ENCODE data around the gene EML6. TPM values are rescaled to one million over a fixed set of nuclear protein-coding genes. Genes with fewer than 3 reads are reported as not detected.

The EML6 gene
- polyA plus RNA-seq, 1 of the 3 experiments (the other 2 are of a cell fraction), result 1.1 TPM

DNA sequence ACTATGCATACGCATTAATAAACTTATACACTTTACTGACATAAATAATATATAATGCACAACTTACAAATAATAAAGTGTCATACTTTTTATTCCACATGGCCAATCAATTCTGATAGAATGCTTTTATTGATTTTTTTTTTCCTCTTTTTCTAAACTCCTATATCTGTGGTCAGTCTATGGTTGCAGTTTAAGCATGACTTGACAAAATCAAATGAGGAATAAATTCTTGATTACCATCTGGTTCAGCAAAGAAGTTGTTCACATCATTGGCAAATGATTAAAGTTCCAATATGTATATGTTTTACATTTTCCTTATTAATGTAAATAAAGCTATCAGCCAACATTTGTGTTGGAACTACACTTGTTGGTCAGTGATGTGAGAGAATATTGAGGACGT, 83.5 kb downstream of the EML6 start:
- H3K79me2 ChIP-seq (ENCODE audit: insufficient read depth), result no peaks in the 10 kb centered on the region
- no peak for DNase-seq

DNA sequence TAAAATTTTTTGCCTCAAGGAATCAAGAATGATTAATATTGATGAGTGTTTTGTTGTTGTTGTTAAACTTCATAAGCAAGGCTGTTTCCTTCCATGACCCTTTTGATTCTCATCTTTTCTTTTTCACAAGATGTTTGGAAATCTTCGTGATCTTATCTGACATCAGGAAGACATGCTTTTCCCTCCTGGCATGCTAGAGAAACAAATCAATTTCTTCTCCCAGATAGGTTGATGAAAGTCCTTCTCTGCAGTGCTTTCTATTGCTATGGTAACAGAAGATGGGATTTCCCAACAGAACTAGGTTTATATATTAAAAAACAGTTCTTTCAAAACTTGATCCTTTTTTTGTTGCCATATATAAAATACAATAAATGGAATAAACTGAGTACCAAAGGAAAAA, 85.2 kb downstream of the EML6 start:
- no peak overlapping the region for H3K4me2 ChIP-seq
- POLR2A ChIA-PET, result no interaction called here
- CTCF ChIA-PET, result no interaction called here
- no peak overlapping the region for H3K4me3 ChIP-seq (ENCODE audit: low read depth in 2 of 2, low read length in 1 of 2)
- 52% methylated on average over 1 of the region's 1 CpG for WGBS (ENCODE audit: low lambda C conversion rate)
- no peaks in the 10 kb centered on the region for H3F3A ChIP-seq (replicated peaks; ENCODE audit: insufficient read depth)
- H3K9ac ChIP-seq, result no peak overlapping the region
- H2AFZ ChIP-seq (ENCODE audit: low read depth), result no peak overlapping the region
- TF ChIP-seq TCF12 (IDR thresholded peaks at IDR 0.05) (no peak), GABPA (IDR thresholded peaks at IDR 0.05; ENCODE audit: low read depth) (no peak), EZH2phosphoT487 (IDR thresholded peaks at IDR 0.05; ENCODE audit: borderline replicate concordance, low read depth) (no peak), YY1 (IDR thresholded peaks at IDR 0.05; ENCODE audit: low read depth) (no peak), GATA2 (CRISPR knock-in tag; IDR thresholded peaks at IDR 0.05) (no peak), RFX5 (IDR thresholded peaks at IDR 0.05; ENCODE audit: low read length) (no peak)
- TF ChIP-seq, protein P1, sequence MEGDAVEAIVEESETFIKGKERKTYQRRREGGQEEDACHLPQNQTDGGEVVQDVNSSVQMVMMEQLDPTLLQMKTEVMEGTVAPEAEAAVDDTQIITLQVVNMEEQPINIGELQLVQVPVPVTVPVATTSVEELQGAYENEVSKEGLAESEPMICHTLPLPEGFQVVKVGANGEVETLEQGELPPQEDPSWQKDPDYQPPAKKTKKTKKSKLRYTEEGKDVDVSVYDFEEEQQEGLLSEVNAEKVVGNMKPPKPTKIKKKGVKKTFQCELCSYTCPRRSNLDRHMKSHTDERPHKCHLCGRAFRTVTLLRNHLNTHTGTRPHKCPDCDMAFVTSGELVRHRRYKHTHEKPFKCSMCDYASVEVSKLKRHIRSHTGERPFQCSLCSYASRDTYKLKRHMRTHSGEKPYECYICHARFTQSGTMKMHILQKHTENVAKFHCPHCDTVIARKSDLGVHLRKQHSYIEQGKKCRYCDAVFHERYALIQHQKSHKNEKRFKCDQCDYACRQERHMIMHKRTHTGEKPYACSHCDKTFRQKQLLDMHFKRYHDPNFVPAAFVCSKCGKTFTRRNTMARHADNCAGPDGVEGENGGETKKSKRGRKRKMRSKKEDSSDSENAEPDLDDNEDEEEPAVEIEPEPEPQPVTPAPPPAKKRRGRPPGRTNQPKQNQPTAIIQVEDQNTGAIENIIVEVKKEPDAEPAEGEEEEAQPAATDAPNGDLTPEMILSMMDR (IDR thresholded peaks at IDR 0.05), result no peak
- TF ChIP-seq, protein P2, sequence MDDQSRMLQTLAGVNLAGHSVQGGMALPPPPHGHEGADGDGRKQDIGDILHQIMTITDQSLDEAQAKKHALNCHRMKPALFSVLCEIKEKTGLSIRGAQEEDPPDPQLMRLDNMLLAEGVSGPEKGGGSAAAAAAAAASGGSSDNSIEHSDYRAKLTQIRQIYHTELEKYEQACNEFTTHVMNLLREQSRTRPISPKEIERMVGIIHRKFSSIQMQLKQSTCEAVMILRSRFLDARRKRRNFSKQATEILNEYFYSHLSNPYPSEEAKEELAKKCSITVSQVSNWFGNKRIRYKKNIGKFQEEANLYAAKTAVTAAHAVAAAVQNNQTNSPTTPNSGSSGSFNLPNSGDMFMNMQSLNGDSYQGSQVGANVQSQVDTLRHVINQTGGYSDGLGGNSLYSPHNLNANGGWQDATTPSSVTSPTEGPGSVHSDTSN (IDR thresholded peaks at IDR 0.05), result no peak
- H3K79me2 ChIP-seq (ENCODE audit: insufficient read depth), result no peaks in the 10 kb centered on the region
- H4K20me1 ChIP-seq (ENCODE audit: insufficient read depth), result no peaks in the 10 kb centered on the region
- no peaks in the 10 kb centered on the region for H3K36me3 ChIP-seq (replicated peaks in 1 of 2; ENCODE audit: control insufficient read depth in 1 of 2, insufficient read depth in 2 of 2, low read length in 1 of 2)
- H3K9me2 ChIP-seq, result no peaks in the 10 kb centered on the region
- no peaks in the 10 kb centered on the region for H3K27me3 ChIP-seq (ENCODE audit: insufficient read depth)
- H3K4me1 ChIP-seq (ENCODE audit: control insufficient read depth in 1 of 2, insufficient read depth in 2 of 2, low read depth in 1 of 2, low read length in 1 of 2), result peaks cover 4 to 14% of the 10 kb centered on the region in 2 experiments; a peak in 2 of 4 replicates
- H3K9me3 ChIP-seq, result no peaks in the 10 kb centered on the region
- DNase-seq, result no peak
- H3K27ac ChIP-seq (ENCODE audit: low read depth in 2 of 2, low read length in 1 of 2), result no peak overlapping the region

More for the DNA sequence above, 83.5 kb downstream of the EML6 start:
- no peaks in the 10 kb centered on the region for H3F3A ChIP-seq (replicated peaks; ENCODE audit: insufficient read depth)
- TF ChIP-seq NRF1 (IDR thresholded peaks at IDR 0.05; ENCODE audit: low read depth, low read length) (no peak), RAD21 (IDR thresholded peaks at IDR 0.05; ENCODE audit: low read length) (no peak), FOXJ3 (CRISPR knock-in tag; IDR thresholded peaks at IDR 0.05) (no peak), FOSL2 (IDR thresholded peaks at IDR 0.05; ENCODE audit: borderline replicate concordance, low read depth) (no peak), TAF1 (IDR thresholded peaks at IDR 0.05; ENCODE audit: borderline replicate concordance, low read depth, low read length) (no peak), TCF12 (IDR thresholded peaks at IDR 0.05) (no peak), YY1 (IDR thresholded peaks at IDR 0.05; ENCODE audit: low read depth) (no peak), EP300 (IDR thresholded peaks at IDR 0.05; ENCODE audit: borderline replicate concordance in 1 of 2, low read depth in 1 of 2, low read length in 1 of 2) (no peak), JUND (IDR thresholded peaks at IDR 0.05) (no peak), FOXM1 (IDR thresholded peaks at IDR 0.05; ENCODE audit: low read depth) (no peak), NFIC (IDR thresholded peaks at IDR 0.05; ENCODE audit: borderline replicate concordance) (no peak), CHD2 (IDR thresholded peaks at IDR 0.05; ENCODE audit: low read length, partially characterized antibody) (no peak), MEF2A (IDR thresholded peaks at IDR 0.05; ENCODE audit: borderline replicate concordance, low read depth) (no peak)
- TF ChIP-seq, protein P3, sequence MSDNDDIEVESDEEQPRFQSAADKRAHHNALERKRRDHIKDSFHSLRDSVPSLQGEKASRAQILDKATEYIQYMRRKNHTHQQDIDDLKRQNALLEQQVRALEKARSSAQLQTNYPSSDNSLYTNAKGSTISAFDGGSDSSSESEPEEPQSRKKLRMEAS (IDR thresholded peaks at IDR 0.05; ENCODE audit: low read depth), result no peak
- TF ChIP-seq, protein P2 (IDR thresholded peaks at IDR 0.05), result no peak
- TF ChIP-seq, protein P4, sequence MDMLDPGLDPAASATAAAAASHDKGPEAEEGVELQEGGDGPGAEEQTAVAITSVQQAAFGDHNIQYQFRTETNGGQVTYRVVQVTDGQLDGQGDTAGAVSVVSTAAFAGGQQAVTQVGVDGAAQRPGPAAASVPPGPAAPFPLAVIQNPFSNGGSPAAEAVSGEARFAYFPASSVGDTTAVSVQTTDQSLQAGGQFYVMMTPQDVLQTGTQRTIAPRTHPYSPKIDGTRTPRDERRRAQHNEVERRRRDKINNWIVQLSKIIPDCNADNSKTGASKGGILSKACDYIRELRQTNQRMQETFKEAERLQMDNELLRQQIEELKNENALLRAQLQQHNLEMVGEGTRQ (IDR thresholded peaks at IDR 0.05; ENCODE audit: borderline replicate concordance, low read depth, low read length), result no peak
- H3K4me2 ChIP-seq, result no peak overlapping the region
- H4K20me1 ChIP-seq (ENCODE audit: insufficient read depth), result no peaks in the 10 kb centered on the region
- ChIA-PET POLR2A (no interaction called here), CTCF (interaction anchor here (0.6 to 1.8 kb wide), 2 partner anchors 32 to 150 kb away, joined by 3 to 5 read pairs; no protein-coding TSS in a partner anchor)
- H3K4me1 ChIP-seq (ENCODE audit: control insufficient read depth in 1 of 2, insufficient read depth in 2 of 2, low read depth in 1 of 2, low read length in 1 of 2), result peaks cover 4 to 22% of the 10 kb centered on the region in 2 experiments; a peak in 2 of 4 replicates
- no peak overlapping the region for H3K27ac ChIP-seq (ENCODE audit: low read depth in 2 of 2, low read length in 1 of 2)
- H2AFZ ChIP-seq (ENCODE audit: low read depth), result no peak overlapping the region
- H3K9me3 ChIP-seq, result no peaks in the 10 kb centered on the region
- no peaks in the 10 kb centered on the region for H3K9me2 ChIP-seq
- no peaks in the 10 kb centered on the region for H3K27me3 ChIP-seq (ENCODE audit: insufficient read depth)
- WGBS (ENCODE audit: low lambda C conversion rate), result 83% methylated on average over 2 of the region's 2 CpGs
- H3K9ac ChIP-seq, result no peak overlapping the region
- no peaks in the 10 kb centered on the region for H3K36me3 ChIP-seq (replicated peaks in 1 of 2; ENCODE audit: control insufficient read depth in 1 of 2, insufficient read depth in 2 of 2, low read length in 1 of 2)
- H3K4me3 ChIP-seq (ENCODE audit: low read depth in 2 of 2, low read length in 1 of 2), result no peak overlapping the region

Data from SK-N-SH (cell line).